Activated T-cell treated with anti-CD3 and anti-CD28 coated beads for 4 hours (primary cell): ENCODE results near the gene HCAR3.
"Not testable (repeated sequence)": the region's sequence is repeated elsewhere in the genome, so short reads cannot be mapped to it uniquely, and the experiment has no call there.

Experiments used
- DNase-seq: peaks from one replicate; pipeline ENCODE4 v3.0.0-alpha.2; 2020

HCAR3 gene

DNA sequence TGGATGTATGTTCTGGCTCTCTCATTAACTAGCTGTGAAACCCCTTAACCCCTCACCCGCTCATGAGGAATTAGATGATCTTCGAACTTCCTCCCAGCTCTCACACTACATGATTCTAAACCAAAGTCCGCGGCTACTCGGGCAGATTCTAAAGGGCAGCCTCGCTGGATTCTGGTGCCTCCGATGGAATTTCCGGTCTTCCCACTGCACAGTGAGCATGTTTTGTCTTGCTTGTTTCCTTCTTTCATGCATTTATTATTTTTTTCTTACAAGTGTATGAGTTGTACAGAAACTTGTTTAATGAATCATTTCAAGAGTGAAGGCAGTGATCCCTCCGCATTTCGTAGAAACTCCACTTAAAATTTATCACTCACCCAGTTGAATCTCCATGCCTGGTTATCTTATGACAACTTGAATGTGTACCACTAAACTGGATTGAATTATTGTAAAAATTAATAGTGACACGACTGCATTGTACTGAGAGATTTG, 4.5 kb upstream of the HCAR3 start:
- no peak for DNase-seq

DNA sequence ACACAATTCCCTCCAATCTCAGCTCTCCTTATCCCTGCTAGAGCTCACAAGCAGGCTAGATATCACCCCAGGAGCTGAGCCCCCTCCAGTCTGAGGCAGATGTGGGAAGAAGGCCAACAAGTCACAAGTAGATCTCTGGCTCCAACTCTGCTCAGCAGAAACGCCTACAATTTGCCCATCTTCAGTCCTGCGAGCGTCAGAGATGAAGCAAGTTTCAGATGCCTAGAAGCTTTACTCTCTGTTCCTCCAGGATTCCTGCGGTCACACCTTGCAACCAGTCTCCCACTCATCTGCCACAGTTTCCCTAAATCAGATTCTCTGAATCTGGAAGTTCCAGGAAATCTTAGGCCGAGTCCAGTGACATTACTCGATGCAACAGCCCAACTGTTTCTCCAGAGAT, 1.4 kb downstream of the HCAR3 start:
- not testable (repeated sequence) for DNase-seq

DNA sequence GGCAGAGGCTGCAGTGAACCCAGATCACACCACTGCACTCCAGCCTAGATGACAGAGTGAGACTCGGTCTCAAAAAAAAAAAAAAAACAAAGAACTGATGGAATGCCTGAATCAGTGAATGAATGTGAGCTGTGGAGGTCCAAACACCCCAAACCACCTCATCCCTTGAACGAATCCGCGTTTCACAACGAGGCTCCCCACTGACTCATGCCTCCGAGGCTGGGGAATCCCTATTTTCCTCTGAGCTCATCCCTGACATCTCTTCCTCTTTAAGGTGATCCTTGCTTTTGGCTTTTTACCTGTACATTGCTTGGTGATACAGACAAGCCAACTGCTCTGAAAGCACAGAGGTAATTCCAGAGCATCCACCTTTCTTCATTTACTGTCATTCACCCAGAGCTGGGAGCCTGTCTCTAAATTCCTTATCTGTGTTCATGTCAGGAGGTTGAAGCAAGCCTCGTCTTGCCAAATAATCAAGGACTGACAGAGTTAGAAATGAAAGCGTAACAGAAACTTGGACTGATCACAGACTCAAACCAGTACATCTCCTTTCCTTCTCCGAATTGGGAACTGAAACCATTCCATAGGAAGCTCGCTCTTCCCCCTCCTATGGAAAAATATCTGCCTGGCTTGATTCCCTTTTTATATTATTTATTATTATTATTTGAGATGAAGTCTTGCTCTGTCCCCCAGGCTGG, 3.0 kb downstream of the HCAR3 start:
- not testable (repeated sequence) for DNase-seq

DNA sequence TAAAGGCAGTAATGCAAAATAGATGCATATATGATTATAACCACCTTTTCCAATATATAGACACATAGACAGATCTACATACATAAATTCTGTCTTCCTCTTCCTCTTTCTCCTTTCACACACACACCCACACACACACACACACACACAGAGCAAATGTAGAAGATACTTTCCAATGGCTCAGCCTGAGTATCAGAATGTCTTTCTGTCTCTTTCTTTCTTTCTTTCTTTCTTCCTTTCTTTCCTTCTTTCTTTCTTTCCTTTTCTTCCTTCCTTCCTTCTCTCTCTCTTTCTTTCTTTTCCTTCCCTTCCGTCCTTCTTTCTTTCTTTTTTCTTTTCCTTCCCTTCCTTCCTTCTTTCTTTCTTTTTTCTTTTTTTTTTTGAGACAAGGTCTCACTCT, 5.3 kb downstream of the HCAR3 start:
- DNase-seq = not testable (repeated sequence)

DNA sequence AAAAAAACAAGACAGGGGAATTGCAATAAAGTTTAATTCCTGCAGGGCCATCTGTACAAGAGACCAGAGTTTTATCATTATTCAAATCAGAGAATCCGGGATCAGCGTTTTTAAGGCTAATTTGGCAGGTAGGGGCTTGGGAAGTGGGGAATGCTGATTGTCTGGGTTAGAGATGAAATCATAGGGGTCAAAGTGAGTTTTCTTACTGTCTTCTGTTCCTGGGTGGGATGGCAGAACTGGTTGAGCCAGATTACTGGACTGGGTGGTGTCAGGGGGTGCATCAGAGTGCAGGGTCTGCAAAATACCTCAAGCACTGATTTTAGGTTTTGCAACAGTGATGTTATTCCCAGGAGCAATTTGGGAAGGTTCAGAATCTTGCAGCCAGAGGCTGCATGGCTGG, 6.3 kb downstream of the HCAR3 start:
- DNase-seq = not testable (repeated sequence)

DNA sequence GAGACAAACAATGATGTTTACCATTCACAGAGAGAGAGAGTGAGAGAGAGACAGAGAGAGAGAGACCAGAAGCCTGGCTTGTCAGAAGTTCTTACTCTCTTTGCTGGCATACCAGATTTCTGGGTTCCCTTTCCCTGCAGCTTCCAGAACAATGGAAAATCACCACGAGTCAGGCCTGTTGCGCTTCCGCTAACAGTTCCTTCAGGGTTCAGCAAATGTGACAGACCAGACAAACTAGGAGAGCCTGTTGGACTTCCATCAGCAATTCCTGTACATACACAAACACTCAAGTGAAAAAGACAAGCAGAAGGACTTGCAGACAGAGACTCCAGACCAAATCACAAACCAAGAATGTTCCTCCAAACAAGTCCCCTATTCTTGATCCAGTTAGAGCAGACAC, 7.3 kb downstream of the HCAR3 start:
- DNase-seq = not testable (repeated sequence)

DNA sequence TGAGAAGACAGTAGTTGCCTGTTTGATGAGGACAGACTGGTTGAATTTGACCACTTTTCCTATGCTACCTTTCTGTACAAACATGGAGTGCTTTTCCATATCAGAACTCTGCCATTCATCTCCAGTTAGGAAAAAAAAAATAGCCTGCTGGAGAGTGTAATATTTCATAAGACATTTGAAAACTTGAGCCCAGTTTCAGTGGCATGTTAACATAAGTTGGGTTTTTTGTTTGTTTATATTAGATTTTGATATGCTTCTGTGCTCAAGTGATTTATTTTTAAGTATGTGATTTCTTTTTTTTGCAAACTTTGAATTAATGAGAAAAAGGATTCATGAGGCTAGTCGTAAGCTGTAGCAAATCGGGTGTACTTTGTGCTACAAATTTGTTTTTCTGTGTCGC, 12.8 kb downstream of the HCAR3 start:
- not testable (repeated sequence) for DNase-seq

DNA sequence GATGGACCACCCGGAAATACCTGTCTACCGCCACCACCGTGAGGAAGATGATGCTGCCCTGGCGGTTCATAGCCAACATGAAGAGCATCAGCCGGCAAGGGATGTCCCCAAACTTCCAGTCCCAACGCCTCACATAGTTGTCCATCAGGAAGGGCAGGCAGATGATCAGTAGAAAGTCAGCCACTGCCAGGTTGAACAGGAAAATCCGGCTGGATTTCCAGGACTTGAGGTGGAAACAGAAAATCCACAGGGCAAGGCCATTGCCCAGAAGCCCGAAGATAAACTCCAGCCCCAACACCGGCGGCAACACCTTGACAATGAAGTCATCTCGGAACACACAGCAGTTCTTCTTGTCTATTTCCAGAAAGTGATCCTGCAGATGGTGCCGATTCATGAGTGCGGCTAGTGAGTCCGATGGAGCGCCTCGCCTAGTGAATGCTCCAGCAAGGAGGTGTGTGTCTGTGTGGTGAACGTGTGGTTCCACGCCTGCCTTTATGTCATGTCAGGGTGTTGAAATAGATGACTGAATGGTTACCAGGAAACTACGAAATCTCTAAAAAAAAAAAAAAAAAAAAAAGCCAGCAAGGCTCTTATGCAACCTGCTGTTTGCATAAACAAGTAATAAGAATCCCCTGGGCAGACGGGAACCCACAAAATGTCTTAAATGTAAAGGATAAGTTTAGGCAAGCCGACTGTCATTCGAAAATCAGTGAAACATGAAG, 13.6 kb downstream of the HCAR3 start, which contains the start of gene HCAR2:
HCAR2 (minus strand) TSS at position 468 of the 722 bp plus-strand sequence; CDS start at position 394, 74 bp downstream.
- not testable (repeated sequence) for DNase-seq

DNA sequence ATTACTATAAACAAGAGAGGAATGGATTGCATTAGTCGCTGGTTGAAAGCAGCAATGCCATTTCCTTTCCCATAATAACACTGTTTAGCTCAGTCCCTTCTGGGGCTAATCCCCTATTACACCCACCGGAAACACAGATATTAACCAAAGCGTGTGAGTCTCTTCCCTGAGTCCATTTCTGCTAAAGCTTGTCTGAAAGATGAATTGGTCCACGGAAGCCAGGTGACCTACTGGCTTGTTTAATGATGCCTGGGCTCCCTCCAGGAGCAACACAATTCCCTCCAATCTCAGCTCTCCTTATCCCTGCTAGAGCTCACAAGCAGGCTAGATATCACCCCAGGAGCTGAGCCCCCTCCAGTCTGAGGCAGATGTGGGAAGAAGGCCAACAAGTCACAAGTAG, 15.1 kb downstream of the HCAR3 start:
- not testable (repeated sequence) for DNase-seq

DNA sequence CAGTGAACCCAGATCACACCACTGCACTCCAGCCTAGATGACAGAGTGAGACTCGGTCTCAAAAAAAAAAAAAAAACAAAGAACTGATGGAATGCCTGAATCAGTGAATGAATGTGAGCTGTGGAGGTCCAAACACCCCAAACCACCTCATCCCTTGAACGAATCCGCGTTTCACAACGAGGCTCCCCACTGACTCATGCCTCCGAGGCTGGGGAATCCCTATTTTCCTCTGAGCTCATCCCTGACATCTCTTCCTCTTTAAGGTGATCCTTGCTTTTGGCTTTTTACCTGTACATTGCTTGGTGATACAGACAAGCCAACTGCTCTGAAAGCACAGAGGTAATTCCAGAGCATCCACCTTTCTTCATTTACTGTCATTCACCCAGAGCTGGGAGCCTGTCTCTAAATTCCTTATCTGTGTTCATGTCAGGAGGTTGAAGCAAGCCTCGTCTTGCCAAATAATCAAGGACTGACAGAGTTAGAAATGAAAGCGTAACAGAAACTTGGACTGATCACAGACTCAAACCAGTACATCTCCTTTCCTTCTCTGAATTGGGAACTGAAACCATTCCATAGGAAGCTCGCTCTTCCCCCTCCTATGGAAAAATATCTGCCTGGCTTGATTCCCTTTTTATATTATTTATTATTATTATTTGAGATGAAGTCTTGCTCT, 16.4 kb downstream of the HCAR3 start:
- DNase-seq = not testable (repeated sequence)

DNA sequence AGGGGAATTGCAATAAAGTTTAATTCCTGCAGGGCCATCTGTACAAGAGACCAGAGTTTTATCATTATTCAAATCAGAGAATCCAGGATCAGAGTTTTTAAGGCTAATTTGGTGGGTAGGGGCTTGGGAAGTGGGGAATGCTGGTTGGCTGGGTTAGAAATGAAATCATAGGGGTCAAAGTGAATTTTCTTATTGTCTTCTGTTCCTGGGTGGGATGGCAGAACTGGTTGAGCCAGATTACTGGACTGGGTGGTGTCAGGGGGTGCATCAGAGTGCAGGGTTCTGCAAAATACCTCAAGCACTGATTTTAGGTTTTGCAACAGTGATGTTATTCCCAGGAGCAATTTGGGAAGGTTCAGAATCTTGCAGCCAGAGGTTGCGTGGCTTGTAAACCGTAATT, 19.7 kb downstream of the HCAR3 start:
- not testable (repeated sequence) for DNase-seq

DNA sequence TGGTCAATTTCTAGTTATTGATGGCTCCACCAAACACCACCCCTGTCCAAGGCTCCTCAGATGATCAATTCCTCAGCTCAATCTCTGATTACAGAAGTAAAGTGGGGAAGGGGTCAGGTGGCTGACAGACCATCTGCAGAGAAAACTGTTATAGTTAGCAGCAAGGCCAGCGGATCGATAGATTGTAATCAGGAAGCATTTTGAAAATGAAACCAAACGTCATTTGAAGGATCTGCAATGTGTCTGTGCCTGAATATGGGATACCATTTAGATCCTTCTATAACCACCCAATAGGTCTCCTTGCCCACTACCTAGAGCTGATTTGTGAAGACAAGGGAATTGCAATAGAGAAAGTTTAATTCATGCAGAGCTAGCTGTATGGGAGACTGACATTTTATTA, 25.0 kb downstream of the HCAR3 start:
- no peak for DNase-seq

DNA sequence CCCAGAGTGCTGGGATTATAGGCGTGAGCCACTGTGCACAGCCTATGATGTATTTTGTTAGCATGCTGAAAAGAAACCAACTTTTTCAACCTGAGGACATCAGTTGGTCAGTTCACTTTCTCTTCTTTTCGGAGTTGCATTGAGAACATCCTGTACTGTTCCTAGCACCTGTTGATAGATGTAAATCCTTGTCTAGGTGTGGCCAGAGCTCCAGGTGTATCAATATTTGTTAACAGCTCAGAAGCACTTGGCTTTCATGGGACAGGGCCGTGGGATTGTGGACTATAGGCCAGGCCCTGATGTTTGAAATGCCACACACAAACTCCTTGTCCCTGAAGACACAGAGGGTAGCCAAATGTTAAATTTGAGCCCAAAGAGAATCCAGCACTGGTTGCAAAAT, 28.3 kb downstream of the HCAR3 start:
- DNase-seq = no peak

DNA sequence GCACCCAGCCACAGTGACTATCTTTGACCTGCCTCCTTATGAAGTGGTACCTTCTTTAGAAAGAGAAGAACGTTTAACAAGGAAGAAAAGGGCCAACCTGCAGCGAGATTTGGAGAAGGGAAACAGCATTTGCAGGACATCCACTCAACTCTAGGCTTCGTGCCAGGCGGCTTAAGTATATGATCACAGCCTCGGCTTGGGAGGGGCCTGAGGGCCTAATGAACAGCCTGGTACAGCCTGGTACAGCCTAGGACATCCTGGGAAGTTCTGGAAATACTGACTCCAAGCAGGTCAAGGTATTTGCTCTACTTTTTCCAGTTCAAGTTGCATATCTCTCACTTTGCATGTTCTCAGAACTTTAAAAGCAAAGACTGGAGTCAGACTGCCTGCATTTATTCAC, 29.5 kb downstream of the HCAR3 start:
- no peak for DNase-seq

DNA sequence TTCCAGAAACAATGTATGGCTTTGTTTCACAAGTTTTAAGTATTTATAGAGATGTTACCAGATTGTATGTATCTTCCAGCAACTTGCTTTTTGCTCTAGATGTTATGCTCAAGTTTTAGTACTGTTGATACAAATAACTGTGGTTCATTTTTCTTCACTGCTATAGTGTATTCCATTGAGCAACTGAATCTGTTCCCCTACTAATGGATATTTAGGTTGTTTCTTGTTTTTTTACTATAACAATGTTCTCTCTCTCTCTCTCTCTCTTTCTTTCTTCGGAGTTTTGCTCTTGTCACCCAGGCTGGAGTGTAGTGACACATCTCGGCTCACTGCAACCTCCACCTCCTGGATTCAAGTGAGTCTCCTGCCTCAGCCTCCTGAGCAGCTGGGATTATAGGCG, 30.1 kb downstream of the HCAR3 start:
- DNase-seq = no peak

DNA sequence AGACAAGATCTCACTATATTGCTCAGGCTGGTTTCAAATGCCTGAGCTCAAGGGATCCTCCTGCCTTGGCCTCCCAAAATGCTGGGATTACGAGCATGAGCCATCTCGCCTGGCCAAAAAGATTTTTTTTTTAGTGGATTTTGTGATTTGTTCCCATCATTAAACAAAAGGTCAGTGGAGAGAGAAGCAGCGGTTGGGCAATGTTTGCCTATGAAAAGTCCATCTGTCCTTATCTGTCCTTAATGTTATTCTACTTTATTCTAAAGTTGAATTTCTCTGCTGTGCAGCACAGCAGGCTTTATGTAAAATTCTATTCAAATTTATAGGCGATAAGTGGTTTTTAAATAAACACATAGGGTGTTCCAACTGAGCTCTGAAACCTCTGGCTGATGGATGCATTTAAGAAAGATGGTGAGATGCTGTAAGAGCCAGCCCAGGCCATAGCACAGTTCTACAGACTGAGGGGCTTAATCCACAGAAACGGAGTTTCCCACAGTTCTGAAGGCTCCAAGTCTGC, 32.3 kb downstream of the HCAR3 start:
- no peak for DNase-seq

DNA sequence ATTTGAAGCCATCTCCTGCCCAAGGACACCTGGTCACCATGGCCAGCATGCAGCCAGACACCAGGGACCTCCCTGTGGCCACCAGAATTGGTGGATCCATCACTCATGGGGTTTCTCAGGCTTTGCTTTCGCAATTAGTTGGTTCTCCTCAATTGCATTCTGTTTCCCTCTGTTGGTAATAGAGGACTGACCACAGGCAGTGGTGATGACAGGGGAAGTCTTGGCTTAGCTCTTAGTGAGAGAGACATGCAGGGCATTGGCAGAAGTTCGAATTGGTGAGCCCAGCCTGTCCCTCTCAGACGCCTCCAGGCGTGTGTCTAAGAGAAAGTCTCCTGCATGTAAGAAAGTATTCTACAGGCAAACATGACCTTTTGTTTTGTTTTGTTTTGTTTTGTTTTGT, 34.8 kb downstream of the HCAR3 start:
- no peak for DNase-seq

DNA sequence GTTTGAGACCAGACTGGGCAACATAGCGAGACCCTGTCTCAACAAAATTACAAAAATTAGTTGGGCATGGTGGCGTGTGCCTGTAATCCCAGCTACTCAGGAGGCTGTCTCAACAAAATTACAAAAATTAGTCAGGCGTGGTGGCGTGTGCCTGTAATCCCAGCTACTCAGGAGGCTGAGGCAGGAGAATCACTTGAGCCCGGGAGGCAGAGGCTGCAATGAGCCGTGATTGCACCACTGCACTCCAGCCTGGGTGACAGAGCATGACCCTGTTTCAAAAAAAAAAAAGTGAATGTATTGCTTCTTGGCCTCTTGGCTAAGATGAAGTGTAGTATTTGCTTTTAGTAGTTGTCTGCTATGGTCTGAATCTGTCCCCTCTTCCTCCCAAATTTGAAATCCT, 35.6 kb downstream of the HCAR3 start:
- not testable (repeated sequence) for DNase-seq

DNA sequence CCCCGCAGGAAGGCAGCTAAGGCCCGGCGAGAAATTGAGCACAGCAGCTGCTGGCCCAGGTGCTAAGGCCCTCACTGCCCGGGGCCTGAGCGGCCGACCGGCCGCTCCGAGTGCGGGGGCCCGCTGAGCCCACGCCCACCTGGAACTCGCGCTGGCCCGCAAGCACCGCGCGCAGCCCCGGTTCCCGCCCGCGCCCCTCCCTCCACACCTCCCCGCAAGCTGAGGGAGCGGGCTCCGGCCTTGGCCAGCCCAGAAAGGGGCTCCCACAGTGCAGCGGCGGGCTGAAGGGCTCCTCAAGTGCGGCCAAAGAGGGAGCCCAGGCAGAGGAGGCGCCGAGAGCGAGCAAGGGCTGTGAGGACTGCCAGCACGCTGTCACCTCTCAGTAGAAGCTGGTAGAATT, 39.8 kb downstream of the HCAR3 start:
- not testable (repeated sequence) for DNase-seq

DNA sequence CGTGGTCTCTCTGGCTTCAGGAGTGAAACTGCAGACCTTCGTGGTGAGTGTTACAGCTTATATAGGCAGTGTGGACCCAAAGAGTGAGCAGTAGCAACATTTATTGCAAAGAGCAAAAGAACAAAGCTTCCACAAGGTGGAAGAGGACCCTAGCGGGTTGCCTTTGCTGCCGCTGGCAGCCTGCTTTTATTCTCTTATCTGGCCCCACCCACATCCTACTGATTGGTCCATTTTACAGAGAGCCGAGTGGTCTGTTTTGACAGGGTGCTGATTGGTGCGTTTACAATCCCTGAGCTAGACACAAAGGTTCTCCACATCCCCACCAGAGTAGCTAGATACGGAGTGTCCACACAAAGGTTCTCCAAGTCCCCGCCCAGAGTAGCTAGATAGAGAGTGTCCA, 40.6 kb downstream of the HCAR3 start:
- not testable (repeated sequence) for DNase-seq

DNA sequence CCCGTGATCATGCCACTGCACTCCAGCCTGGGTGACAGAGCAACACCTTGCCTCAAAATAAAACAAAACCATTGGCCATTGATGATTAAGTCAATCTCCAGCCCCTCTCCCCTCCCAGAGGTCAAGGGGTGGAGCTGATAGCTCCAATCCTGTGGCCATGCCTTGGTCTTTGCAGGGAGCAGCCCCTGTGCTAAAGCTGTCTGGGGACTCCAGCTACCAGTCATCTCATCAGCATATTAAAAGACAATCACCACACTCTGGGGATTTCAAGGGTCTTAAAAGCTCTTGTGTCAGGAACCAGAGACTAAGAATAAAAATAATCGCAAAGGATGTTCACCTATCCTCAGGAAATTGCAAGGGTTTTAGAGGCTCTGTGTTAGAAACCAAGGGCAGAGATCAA, 44.1 kb downstream of the HCAR3 start:
- DNase-seq = no peak

DNA sequence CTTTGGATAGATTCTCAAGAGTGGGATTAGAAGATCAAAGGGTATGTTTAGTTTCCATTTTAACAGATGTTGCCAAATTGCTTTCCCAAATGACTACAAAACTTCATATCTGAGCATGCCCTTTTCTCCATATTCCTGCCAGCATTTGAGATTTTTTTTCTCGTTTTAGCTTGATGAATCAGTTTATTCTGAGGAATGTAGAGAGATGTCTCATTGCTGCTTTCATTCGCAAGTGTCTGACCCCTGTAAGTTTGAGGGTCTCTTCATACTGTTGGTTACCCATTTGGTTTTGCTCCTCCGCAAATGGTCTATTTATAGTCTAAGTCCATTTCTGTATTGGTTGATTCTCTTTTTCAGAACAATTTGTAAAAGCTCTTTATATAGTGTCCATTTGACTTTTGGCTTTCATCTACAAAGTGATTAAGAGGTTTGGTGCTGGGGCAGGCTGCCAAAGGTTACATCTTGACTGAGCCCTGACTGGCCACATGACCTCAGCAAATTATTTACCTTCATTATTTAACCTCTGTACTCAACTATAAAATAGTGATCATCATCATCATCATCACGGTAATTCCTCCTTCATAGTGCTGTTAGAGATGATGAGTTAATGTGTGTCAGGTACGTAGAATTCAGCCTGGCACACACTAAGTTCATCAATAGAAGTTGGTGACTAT, 47.1 kb downstream of the HCAR3 start:
- no peak for DNase-seq

DNA sequence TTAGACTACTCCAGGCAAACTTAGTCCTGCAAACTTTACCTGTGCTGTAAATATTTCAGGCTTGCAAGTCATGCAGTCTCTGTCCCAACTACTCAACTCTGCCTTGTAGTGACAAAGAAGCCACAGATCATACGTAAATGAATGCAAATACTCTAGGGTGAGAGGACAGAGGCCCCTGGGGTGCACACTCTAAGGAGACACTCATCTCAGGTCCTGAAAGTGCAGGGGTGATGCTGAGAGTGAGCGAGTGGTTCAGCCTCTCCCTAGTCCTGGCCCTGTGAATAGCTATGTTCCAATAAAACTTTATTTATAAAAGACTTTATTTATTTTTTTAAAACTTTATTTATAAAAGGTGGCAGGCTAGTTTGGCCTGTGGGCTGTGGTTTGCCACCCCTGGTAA, 48.3 kb downstream of the HCAR3 start:
- no peak for DNase-seq
